Activated naive CD8-positive, alpha-beta T cell treated with anti-CD3 and anti-CD28 coated beads, Interleukin-2, amount 10 ng/mL, durations not matched to agents 7 days and 5 days (primary cell): ENCODE data around the gene PLGRKT. TPM values are rescaled to one million over a fixed set of nuclear protein-coding genes. Genes with fewer than 3 reads are reported as not detected.
A peak's percentile ranks its signal among the peaks of the same experiment; 100 is the strongest.
"Not testable (repeated sequence)": the region's sequence is repeated elsewhere in the genome, so short reads cannot be mapped to it uniquely, and the experiment has no call there.

Experiments
- ATAC-seq: fragments of 150-1000 bp; cut with Tn5 transposase; one replicate; pipeline ENCODE4 v1.10.0; 2021; ENCODE audit warnings: low read depth, moderate library complexity
- POLR2A ChIA-PET: fragments of 350-600 bp; sonication (Branson Sonifier 250); formaldehyde crosslinking; loops from one replicate; lab custom pipeline; 2021; ENCODE audit warnings: antibody characterized with exemption; lab: Charles Lee
- DNase-seq: peaks from one replicate; pipeline ENCODE4 v3.0.0; 2021
- H3K27ac Mint-ChIP-seq: one replicate; pipeline ENCODE4 v1.8.0; 2022; ENCODE audit warnings: mild to moderate bottlenecking, mixed read lengths
- H3K27me3 Mint-ChIP-seq: one replicate; pipeline ENCODE4 v1.8.0; 2022; ENCODE audit warnings: mild to moderate bottlenecking, moderate library complexity, mixed read lengths
- H3K36me3 Mint-ChIP-seq: one replicate; pipeline ENCODE4 v1.8.0; 2021; ENCODE audit warnings: mild to moderate bottlenecking, mixed read lengths
- H3K4me1 Mint-ChIP-seq: one replicate; pipeline ENCODE4 v1.8.0; 2021; ENCODE audit warnings: mixed read lengths
- H3K4me3 Mint-ChIP-seq: one replicate; pipeline ENCODE4 v1.8.0; 2022; ENCODE audit warnings: mild to moderate bottlenecking, moderate library complexity, mixed read lengths
- H3K9me3 Mint-ChIP-seq: one replicate; pipeline ENCODE4 v1.8.0; 2021; ENCODE audit warnings: mixed read lengths
- total RNA-seq, 2 experiments: library from RNA; stranded (reverse); gene quantifications; one replicate each; pipeline ENCODE4 v1.2.3, GENCODE V29; 2021

The PLGRKT gene
- total RNA-seq, 2 experiments from 2014 or later = 25.5 to 27.0 TPM

- H3K4me3 Mint-ChIP-seq = peak overlapping the region; percentile 2
- DNase-seq (no peak), ATAC-seq (no peak)
- POLR2A ChIA-PET = no interaction called here
- no peaks in the 10 kb centered on the region for H3K9me3 Mint-ChIP-seq
- H3K36me3 Mint-ChIP-seq = peaks cover 11% of the 10 kb centered on the region
- H3K4me1 Mint-ChIP-seq = peaks cover 17% of the 10 kb centered on the region
- no peak overlapping the region for H3K27ac Mint-ChIP-seq
- no peaks in the 10 kb centered on the region for H3K27me3 Mint-ChIP-seq
These were observed 62.6 kb downstream of the PLGRKT start for GRCh38 chr9:5375091-5375490.

GRCh38 chr9:5364294-5365024 is 73.3 kb downstream of the PLGRKT start:
- POLR2A ChIA-PET = no interaction called here
- H3K36me3 Mint-ChIP-seq = peaks cover 27% of the 10 kb centered on the region
- peaks cover 12% of the 10 kb centered on the region for H3K9me3 Mint-ChIP-seq
- no peak for DNase-seq
- ATAC-seq = no peak
- H3K27me3 Mint-ChIP-seq = no peaks in the 10 kb centered on the region
- H3K4me1 Mint-ChIP-seq = no peaks in the 10 kb centered on the region
- H3K27ac Mint-ChIP-seq = no peak overlapping the region
- H3K4me3 Mint-ChIP-seq = no peak overlapping the region

GRCh38 chr9:5361326-5362010 is 76.3 kb downstream of the PLGRKT start:
- Mint-ChIP-seq H3K9me3 (peaks cover 3% of the 10 kb centered on the region), H3K27me3 (no peaks in the 10 kb centered on the region), H3K36me3 (peaks cover 29% of the 10 kb centered on the region), H3K4me1 (no peaks in the 10 kb centered on the region), H3K27ac (no peak overlapping the region), H3K4me3 (no peak overlapping the region)
- POLR2A ChIA-PET = no interaction called here
- no peak for ATAC-seq
- DNase-seq = no peak

GRCh38 chr9:5360341-5360740 is 77.4 kb downstream of the PLGRKT start:
- Mint-ChIP-seq H3K4me1 (no peaks in the 10 kb centered on the region), H3K27ac (no peak overlapping the region), H3K4me3 (no peak overlapping the region), H3K27me3 (no peaks in the 10 kb centered on the region), H3K9me3 (peaks cover 3% of the 10 kb centered on the region), H3K36me3 (peaks cover 27% of the 10 kb centered on the region)
- POLR2A ChIA-PET = no interaction called here
- no peak for DNase-seq
- no peak for ATAC-seq

GRCh38 chr9:5357431-5358105 is 80.2 kb downstream of the PLGRKT start:
- H3K27ac Mint-ChIP-seq = no peak overlapping the region
- H3K9me3 Mint-ChIP-seq = peaks cover 8% of the 10 kb centered on the region
- H3K4me1 Mint-ChIP-seq = peaks cover 16% of the 10 kb centered on the region
- peaks cover 30% of the 10 kb centered on the region for H3K36me3 Mint-ChIP-seq
- no peaks in the 10 kb centered on the region for H3K27me3 Mint-ChIP-seq
- H3K4me3 Mint-ChIP-seq = no peak overlapping the region
- no peak for ATAC-seq
- no peak for DNase-seq
- POLR2A ChIA-PET = no interaction called here

- Mint-ChIP-seq H3K9me3 (peaks cover 12% of the 10 kb centered on the region), H3K4me1 (peaks cover 27% of the 10 kb centered on the region), H3K4me3 (no peak overlapping the region), H3K36me3 (peaks cover 34% of the 10 kb centered on the region), H3K27ac (no peak overlapping the region), H3K27me3 (no peaks in the 10 kb centered on the region)
- POLR2A ChIA-PET = no interaction called here
- ATAC-seq (no peak), DNase-seq (no peak)
These were observed 81.9 kb downstream of the PLGRKT start for GRCh38 chr9:5355817-5356216.

- peaks cover 27% of the 10 kb centered on the region for H3K4me1 Mint-ChIP-seq
- no peaks in the 10 kb centered on the region for H3K27me3 Mint-ChIP-seq
- H3K9me3 Mint-ChIP-seq = peaks cover 14% of the 10 kb centered on the region
- DNase-seq (no peak), ATAC-seq (no peak)
- H3K27ac Mint-ChIP-seq = no peak overlapping the region
- peaks cover 37% of the 10 kb centered on the region for H3K36me3 Mint-ChIP-seq
- POLR2A ChIA-PET = no interaction called here
- H3K4me3 Mint-ChIP-seq = no peak overlapping the region
These were observed 82.5 kb downstream of the PLGRKT start for GRCh38 chr9:5355226-5355625.

GRCh38 chr9:5354184-5354583 is 83.5 kb downstream of the PLGRKT start:
- Mint-ChIP-seq H3K9me3 (peaks cover 21% of the 10 kb centered on the region), H3K4me1 (peaks cover 27% of the 10 kb centered on the region), H3K27me3 (no peaks in the 10 kb centered on the region), H3K4me3 (no peak overlapping the region), H3K36me3 (peaks cover 45% of the 10 kb centered on the region), H3K27ac (no peak overlapping the region)
- DNase-seq (no peak), ATAC-seq (no peak)
- POLR2A ChIA-PET = no interaction called here

- H3K4me3 Mint-ChIP-seq = peak overlapping the region; percentile 60
- no peaks in the 10 kb centered on the region for H3K27me3 Mint-ChIP-seq
- ATAC-seq (peak; percentile 96), DNase-seq (no peak)
- POLR2A ChIA-PET = no interaction called here
- peaks cover 44% of the 10 kb centered on the region for H3K36me3 Mint-ChIP-seq
- peak overlapping the region; percentile 50 for H3K27ac Mint-ChIP-seq
- peaks cover 24% of the 10 kb centered on the region for H3K9me3 Mint-ChIP-seq
- peaks cover 27% of the 10 kb centered on the region for H3K4me1 Mint-ChIP-seq
These were observed 85.0 kb downstream of the PLGRKT start for GRCh38 chr9:5352637-5353248.

- not testable (repeated sequence) for H3K27me3 Mint-ChIP-seq, H3K9me3 Mint-ChIP-seq, H3K36me3 Mint-ChIP-seq
- peak; percentile 45 for DNase-seq
- Mint-ChIP-seq H3K4me3 (peak within 1 kb of the TSS; percentile 76), H3K4me1 (peaks cover 23% of the 10 kb centered on the region), H3K27ac (peak within 1 kb of the TSS; percentile 73)
- peak; percentile 98 for ATAC-seq
- POLR2A ChIA-PET = interaction anchor here (0.9 kb wide), 1 partner anchor 9 kb away, joined by 5 read pairs; no protein-coding TSS in a partner anchor
These were observed 98.4 kb downstream of the PLGRKT start, which contains the start of gene RLN1 for GRCh38 chr9:5338992-5339981. TSS of gene RLN1 (minus strand) at chr9:5339876. CDS start at chr9:5339746, 130 bp downstream.

- DNase-seq (no peak), ATAC-seq (peak; percentile 27)
- H3K27ac Mint-ChIP-seq = peak overlapping the region; percentile 2
- no peaks in the 10 kb centered on the region for H3K27me3 Mint-ChIP-seq
- POLR2A ChIA-PET = no interaction called here
- peak overlapping the region; percentile 53 for H3K4me3 Mint-ChIP-seq
- peaks cover 18% of the 10 kb centered on the region for H3K36me3 Mint-ChIP-seq
- H3K4me1 Mint-ChIP-seq = peaks cover 23% of the 10 kb centered on the region
- no peaks in the 10 kb centered on the region for H3K9me3 Mint-ChIP-seq
These were observed 101.0 kb downstream of the PLGRKT start for GRCh38 chr9:5336688-5337087.

GRCh38 chr9:5331276-5331675 is 106.4 kb downstream of the PLGRKT start:
- H3K27ac Mint-ChIP-seq, DNase-seq, H3K4me3 Mint-ChIP-seq, ATAC-seq, H3K27me3 Mint-ChIP-seq, H3K9me3 Mint-ChIP-seq: not testable (repeated sequence)
- POLR2A ChIA-PET = interaction anchor here (0.7 kb wide), 1 partner anchor 346 kb away, joined by 3 read pairs; no protein-coding TSS in a partner anchor
- peaks cover 47% of the 10 kb centered on the region for H3K36me3 Mint-ChIP-seq
- peaks cover 23% of the 10 kb centered on the region for H3K4me1 Mint-ChIP-seq
